ENCODE measurements around the gene GFRA4.

- TF ChIP-seq EZH2 (IDR thresholded peaks at IDR 0.05; ENCODE audit: borderline replicate concordance): peak; percentile 80
- TF ChIP-seq EZH2phosphoT487 (IDR thresholded peaks at IDR 0.05; ENCODE audit: low read depth, severe bottlenecking, unreplicated experiment): no peak
Observed at GRCh38 chr20:3681931-3682781, 19.0 kb upstream of the GFRA4 start, which contains the start of gene ADAM33.
